ENCODE data around the gene FYB2. TPM values are rescaled to one million over a fixed set of nuclear protein-coding genes. Genes with fewer than 3 reads are reported as not detected.

Gene FYB2
- total and polyA plus RNA-seq, 7 experiments from 2014 or later = not detected

DNA sequence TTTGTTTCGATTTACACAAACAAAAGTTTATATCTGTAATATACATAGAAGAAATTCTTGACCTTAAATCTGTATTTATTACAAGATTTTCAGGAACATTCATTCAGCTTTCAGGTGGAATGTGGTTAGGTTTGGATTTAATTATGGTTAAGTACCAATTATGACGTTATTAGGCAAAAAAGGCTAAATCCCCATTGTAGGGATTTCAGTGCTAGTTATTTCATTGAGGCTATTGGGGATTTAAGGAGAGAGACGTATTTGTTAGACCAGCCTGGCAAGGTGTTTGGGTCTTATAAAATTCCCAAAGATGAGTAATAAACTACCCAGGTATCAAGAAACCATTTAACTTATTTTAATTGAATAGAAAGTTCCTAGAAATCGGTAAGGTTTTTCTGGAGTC, 148.1 kb downstream of the FYB2 start:
- intact Hi-C loops (cut with micrococcal nuclease) = no loop called here
- no peak overlapping the region for H3K27ac ChIP-seq (ENCODE audit: low read depth, low read length)
- H3K4me3 ChIP-seq (ENCODE audit: low read length) = no peak overlapping the region
- ATAC-seq = no peak
- ChIA-PET POLR2A (no interaction called here), CTCF (interaction anchor here (0.6 kb wide), 1 partner anchor 797 kb away, joined by 3 read pairs; no protein-coding TSS in a partner anchor)
- H3K9me3 Mint-ChIP-seq = peaks cover 0 to 2% (median 0%) of the 10 kb centered on the region in 11 donors
- H3K36me3 Mint-ChIP-seq = no peaks in the 10 kb centered on the region
- H3K27me3 Mint-ChIP-seq = peaks cover 3 to 24% (median 6%) of the 10 kb centered on the region in 5 donors
- H3K4me1 ChIP-seq (ENCODE audit: control insufficient read depth in 2 of 2, insufficient read depth in 2 of 2, low read length in 2 of 2) = no peaks in the 10 kb centered on the region
- no peak overlapping the region for H3K27ac Mint-ChIP-seq
- H3K36me3 ChIP-seq (ENCODE audit: control insufficient read depth in 2 of 3, insufficient read depth in 3 of 3, low read length in 3 of 3) = no peaks in the 10 kb centered on the region
- no peaks in the 10 kb centered on the region for H3K4me1 Mint-ChIP-seq
- no peak for DNase-seq
- H3K27me3 ChIP-seq (ENCODE audit: control insufficient read depth in 2 of 2, insufficient read depth in 2 of 2, low read length in 2 of 2) = no peaks in the 10 kb centered on the region
- H3K4me3 Mint-ChIP-seq = no peak overlapping the region
- no peaks in the 10 kb centered on the region for H3K9me3 ChIP-seq (ENCODE audit: control insufficient read depth in 2 of 3, low read length in 3 of 3)

DNA sequence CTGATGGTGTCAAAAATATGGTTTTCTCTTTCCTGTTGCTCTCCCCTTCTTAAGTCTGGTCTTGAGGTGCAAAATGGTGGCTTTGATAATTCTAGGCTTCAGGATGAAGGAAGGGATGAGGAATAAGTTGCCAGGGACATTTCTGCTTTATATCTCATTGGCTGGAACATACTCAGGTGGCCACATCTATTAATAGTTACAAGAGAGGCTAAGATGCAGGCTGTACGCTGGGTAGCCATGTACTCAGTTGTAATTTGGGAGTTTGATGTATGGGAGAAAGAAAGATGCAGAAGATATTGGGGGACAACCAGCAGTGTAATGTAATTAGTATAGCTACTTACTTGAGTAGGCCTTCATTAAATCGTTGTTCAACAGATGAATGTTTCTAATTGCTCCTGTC, 148.9 kb downstream of the FYB2 start:
- intact Hi-C loops (cut with micrococcal nuclease) = no loop called here
- H3K36me3 ChIP-seq (ENCODE audit: control insufficient read depth in 2 of 3, insufficient read depth in 3 of 3, low read length in 3 of 3) = no peaks in the 10 kb centered on the region

More for the DNA sequence above, 148.9 kb downstream of the FYB2 start:
- no peak for DNase-seq
- POLR2A ChIA-PET = no interaction called here
- Mint-ChIP-seq H3K27ac (no peak overlapping the region), H3K36me3 (no peaks in the 10 kb centered on the region), H3K4me3 (no peak overlapping the region), H3K9me3 (no peaks in the 10 kb centered on the region), H3K4me1 (no peaks in the 10 kb centered on the region), H3K27me3 (peaks cover 3 to 32% (median 6%) of the 10 kb centered on the region in 5 donors)
- H3K27ac ChIP-seq (ENCODE audit: low read depth, low read length) = no peak overlapping the region
- no peaks in the 10 kb centered on the region for H3K9me3 ChIP-seq (ENCODE audit: control insufficient read depth in 2 of 3, low read length in 3 of 3)
- H3K27me3 ChIP-seq (ENCODE audit: control insufficient read depth in 2 of 2, insufficient read depth in 2 of 2, low read length in 2 of 2) = no peaks in the 10 kb centered on the region
- no peak for ATAC-seq
- CTCF ChIA-PET = no interaction called here
- H3K4me3 ChIP-seq (ENCODE audit: low read length) = no peak overlapping the region
- H3K4me1 ChIP-seq (ENCODE audit: control insufficient read depth in 2 of 2, insufficient read depth in 2 of 2, low read length in 2 of 2) = no peaks in the 10 kb centered on the region

Other genes starting within 250 kb of the FYB2 start
- under 1 TPM in 2 of 5 experiments, not detected in 3; 0.16 to 0.30 TPM for gene PLPP3, start 239.8 kb downstream of the FYB2 start, total RNA-seq
- not detected for gene PLPP3, start 239.8 kb downstream of the FYB2 start, polyA plus RNA-seq
- not detected for gene PRKAA2, start 174.1 kb downstream of the FYB2 start, total RNA-seq
- not detected for gene PRKAA2, start 174.1 kb downstream of the FYB2 start, polyA plus RNA-seq
- not detected for gene C8A, start 35.4 kb upstream of the FYB2 start, total RNA-seq
- gene C8A, start 35.4 kb upstream of the FYB2 start, polyA plus RNA-seq = not detected
- gene C8B, start 146.6 kb upstream of the FYB2 start, total RNA-seq = not detected
- not detected for gene C8B, start 146.6 kb upstream of the FYB2 start, polyA plus RNA-seq